CMK (cell line): Measurements from ENCODE around the gene TMEM217.

Source experiments
- DNase-seq: peaks from one replicate; pipeline ENCODE4 v3.0.0-alpha.2; 2010; ENCODE audit warnings: low read depth

TMEM217 gene

GRCh38 chr6:37280162-37280887, 22.4 kb upstream of the TMEM217 start:
- no peak for DNase-seq

DNA sequence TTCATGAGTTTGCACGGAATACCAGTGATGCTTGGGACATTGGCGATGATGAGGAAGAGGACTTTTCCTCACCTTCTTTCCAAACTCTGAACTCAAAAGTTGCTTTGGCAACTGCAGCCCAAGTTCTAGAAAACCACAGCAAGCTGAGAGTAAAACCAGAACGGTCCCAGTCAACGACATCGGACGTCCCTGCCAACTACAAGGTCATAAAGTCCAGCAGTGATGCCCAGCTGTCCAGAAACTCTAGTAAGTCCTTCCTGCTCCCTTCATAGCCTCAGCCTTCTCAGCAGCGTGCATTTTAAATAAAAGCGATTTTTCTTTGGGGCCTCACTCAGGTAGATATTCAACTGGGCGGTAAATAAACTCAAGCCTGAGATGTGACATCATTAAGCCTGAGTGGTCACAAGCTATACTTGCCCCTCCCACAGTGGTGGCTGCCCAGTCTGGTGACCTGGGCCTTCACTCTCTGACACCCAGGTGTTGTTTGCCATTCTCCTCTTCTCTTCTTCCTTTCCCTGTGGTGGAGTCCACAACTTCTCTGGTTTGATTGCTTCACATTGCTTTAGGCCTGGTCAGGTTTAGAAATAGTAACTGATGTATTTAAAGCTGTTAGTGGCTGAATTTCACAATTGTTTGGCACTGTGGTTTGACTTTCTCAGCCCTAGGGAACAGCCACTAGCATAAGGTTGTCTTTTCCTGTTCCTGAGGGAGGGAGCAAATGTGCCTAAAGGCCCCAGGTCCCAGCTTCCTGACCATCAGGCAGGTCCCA, 21.6 kb upstream of the TMEM217 start:
- no peak for DNase-seq

DNA sequence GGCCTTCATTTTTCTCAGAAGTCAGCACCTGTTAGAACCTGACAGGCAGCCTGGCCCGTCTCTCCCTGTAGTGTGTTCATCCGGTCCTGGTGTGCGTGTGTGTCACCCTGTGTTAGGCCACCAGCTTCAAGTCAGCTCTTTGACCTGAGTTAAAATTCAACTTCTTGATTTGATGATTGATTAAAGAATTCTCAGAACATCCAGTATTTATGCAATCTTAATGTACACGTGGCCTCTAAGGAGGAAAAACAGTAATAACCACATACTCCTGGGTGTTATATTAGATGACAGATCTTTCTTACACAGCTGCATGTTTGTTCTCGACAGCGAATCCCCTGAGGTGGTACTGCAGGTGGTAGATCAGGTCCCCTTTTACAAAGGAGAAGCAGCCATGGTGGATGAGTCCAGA, 19.1 kb upstream of the TMEM217 start:
- no peak for DNase-seq

GRCh38 chr6:37275350-37275749, 17.4 kb upstream of the TMEM217 start:
- DNase-seq: no peak

DNA sequence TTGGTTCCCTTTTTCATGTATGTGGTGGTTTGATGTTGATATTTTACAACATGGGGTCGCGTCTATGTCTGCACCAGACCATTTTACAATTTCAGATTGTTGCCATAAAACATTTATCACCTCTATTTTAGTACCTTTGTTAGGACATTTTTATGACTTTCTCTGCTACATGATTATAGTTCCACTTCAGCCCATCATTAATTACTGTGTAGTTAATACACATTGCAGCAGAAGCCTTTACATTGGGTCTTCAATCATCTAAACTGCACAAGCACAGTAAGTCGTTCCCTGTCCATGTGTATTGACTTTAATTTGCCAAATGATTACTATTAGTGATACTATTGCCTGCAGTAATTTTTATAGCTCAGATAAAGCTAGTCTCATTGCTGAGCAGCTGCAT, 15.7 kb upstream of the TMEM217 start:
- no peak for DNase-seq

DNA sequence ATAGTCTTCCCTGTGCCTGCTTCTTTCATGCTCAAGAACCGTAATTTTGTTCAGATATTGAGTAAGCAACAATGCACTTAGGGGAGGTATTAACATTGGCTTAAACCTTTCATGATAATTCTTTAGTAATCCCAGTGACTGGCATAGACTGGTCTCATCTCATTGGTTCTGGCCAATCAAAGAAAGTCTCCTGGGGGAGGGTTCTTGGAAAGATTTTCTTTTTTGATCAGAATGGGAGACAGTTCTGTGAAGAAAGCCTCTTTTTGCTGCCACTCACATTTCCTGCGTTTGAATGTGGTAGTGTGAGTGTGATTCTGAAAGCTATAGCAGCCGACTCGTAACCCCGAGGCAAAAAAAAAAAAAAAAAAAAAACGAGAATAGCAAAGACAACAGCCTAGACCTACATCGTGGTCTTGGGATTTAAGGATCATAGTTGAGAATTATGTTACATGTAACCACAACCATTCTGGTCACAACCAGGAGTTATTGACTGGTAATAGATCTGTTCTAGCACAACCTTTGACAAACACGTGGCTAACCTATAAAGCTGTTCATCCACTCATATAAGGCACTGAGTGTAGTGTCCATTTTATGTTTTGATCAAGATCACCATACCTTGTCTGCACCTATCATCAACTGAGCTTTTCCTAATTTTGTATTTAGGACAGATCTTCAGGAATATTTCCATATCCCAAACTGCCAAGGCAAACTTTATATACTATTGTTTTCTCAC, 15.1 kb upstream of the TMEM217 start:
- no peak for DNase-seq

DNA sequence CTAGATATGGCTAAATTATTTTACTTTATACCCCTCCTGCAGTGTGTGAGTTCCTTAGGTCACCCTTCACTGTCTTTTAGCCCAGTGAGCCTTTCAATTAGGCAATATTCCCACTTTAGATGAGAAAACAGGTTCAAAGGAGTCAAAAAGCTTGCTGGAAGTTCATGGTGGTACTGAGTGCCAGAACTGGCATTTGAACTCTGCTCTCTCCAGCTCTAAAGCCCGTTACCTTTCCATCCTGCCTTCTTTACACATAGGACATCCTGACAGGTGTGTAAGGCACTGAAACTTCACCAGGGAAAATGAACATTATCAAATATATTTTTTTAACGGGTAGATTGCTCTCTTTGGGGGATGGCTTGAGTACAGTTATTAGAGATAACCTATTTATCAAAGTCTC, 11.2 kb upstream of the TMEM217 start:
- DNase-seq: no peak

- DNase-seq: no peak
Measured at GRCh38 chr6:37265860-37266259, 7.9 kb upstream of the TMEM217 start.

- no peak for DNase-seq
Measured at GRCh38 chr6:37265001-37265400, 7.1 kb upstream of the TMEM217 start.

DNA sequence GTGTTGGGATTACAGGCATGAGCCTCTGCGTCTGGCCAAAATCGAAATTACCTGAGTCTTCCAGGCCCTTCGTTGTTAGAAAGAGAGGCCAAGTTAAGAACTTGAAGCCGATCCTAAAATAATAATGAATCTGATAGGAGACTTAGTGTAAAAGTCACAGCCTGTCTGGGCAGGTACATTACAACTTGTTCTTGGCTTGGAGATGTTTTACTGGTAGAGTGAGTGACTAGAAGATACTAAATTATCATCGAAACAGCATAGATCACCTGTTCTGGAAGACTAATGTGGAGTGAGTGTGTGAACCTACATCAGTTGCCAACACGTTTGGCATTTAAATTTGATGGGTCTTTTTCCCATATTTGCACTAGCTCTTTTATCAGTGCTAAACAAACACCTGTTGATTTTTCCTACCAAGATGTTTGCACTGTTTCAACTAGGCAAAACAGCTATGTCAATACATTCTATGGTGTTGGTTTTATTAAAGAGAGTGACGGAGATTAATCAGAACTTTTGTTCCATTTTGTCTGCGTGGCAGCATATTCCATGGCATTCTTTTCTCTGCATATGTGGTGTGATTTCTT, 4.6 kb upstream of the TMEM217 start:
- DNase-seq: no peak

- DNase-seq: no peak
Measured at GRCh38 chr6:37261198-37261597, 3.3 kb upstream of the TMEM217 start.

GRCh38 chr6:37260444-37260843, 2.5 kb upstream of the TMEM217 start:
- DNase-seq: no peak

DNA sequence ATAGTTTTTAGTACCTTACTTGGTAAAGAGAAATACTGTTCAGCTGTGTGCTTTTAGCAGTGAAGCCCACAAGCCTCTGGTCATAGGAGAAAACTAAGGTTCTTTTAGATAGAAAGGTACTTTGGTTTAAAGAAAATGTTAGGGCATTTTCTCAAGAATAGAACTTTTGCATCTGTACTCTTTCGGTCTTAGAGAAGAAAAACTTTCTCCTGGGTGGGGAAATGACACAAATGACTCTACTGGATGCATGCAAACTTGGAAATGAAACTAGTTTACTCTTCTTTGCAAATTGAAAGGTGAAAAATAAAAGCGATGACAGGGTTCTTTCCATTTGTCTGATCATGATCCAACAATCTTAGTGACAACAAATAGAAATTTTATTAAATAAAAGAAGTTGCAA, 2.1 kb upstream of the TMEM217 start:
- DNase-seq: no peak

DNA sequence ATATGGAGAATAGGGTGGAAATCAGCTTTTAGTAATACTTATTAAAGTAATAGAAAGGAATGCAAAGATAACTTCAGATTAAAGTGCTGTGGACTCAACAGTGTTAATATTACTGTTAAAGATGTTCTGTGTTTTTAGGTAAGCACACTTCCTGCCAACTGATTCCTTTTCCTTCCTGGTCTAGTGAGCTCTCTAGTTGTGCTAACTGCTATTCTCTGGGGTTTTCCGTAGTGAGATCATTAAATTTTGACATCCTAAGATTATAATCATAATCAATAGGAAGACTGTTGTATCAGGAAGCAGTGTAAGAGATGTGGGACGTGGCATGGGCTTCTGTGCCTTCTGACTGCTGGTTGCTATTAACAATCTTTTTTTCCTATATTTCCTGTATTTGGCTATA, 1.2 kb upstream of the TMEM217 start:
- no peak for DNase-seq

GRCh38 chr6:37258405-37259105, 611 bp upstream of the TMEM217 start:
- DNase-seq: no peak

- DNase-seq: no peak
Measured at GRCh38 chr6:37257320-37257633, 667 bp downstream of the TMEM217 start.

- DNase-seq: no peak
Measured at GRCh38 chr6:37256692-37257319, 1.1 kb downstream of the TMEM217 start.

GRCh38 chr6:37254881-37255280, 3.1 kb downstream of the TMEM217 start:
- DNase-seq: no peak

DNA sequence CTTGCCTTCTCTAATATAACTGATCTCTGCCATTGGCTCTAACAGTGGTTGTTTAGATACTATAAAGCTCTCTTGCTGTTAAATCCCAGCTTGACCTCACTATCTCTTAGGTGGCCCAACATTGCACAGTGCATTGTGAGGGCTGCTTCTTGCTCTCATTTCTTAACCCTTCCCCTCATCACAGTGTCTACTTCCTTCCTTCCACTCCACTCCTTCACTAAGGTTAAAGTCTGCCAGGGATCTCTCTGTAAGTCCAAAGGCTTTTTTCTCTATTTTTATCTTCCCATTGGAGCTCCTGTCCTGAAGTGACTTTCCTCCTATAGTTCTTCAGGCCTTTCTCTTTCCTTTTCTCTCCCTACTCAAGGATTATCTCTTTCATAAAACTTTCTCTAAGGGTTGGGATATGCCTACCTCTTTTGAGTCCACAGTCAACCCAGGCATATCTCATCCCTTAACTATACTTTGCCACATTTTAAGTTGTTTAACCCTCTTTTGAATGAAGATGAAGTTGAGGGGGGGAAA, 4.4 kb downstream of the TMEM217 start:
- no peak for DNase-seq

DNA sequence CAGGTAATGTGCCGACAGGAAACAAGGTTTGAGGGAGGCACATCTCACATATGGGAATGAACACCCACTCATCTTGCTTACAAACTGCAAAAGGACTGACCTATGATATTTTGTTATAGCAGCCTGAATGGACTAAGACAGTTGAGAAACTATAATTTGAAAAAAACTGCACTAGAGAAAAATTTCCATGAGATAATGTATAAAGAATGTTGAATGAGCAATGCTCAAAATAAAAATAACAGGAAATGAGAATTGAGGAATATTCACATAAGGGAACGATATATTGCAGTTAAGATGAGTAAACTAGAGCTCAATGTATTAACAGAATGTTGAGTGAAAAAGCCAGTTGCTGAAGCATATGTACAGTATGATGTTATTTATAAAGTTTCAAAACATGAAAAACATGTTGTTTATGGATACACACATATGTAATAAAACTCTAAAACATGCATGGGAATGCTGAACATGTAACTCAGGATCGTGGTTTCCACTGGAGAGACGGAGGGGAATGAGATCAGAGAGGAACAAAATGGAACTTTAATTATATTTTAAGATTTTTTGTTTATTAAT, 6.6 kb downstream of the TMEM217 start:
- no peak for DNase-seq
